SK-N-MC (cell line): Measurements from ENCODE around the gene FAM210B.
"Not testable (repeated sequence)": the region's sequence is repeated elsewhere in the genome, so short reads cannot be mapped to it uniquely, and the experiment has no call there.

Source experiments
- DNase-seq: peaks from one replicate; pipeline ENCODE4 v3.0.0-alpha.2; 2011; ENCODE audit warnings: low read depth, low spot score
- H3K27ac ChIP-seq: fragments of 200-600 bp; sonication (generic); 2 replicates; pipeline ENCODE4 v1.5.1; 2016; ENCODE audit warnings: mixed run types
- H3K36me3 ChIP-seq: fragments of 200-600 bp; sonication (generic); 2 replicates; pipeline ENCODE4 v1.6.1; 2017; ENCODE audit warnings: antibody characterized with exemption, low read length, mixed read lengths; ENCODE audit not compliant: insufficient read depth
- H3K4me3 ChIP-seq: fragments of 200-600 bp; sonication (generic); 2 replicates; pipeline ENCODE4 v1.5.1; 2016
- H3K9ac ChIP-seq: fragments of 200-600 bp; sonication (generic); 2 replicates; pipeline ENCODE4 v1.8.0; 2017; ENCODE audit warnings: mixed run types, mixed read lengths; ENCODE audit not compliant: insufficient read length
- H3K9me3 ChIP-seq: fragments of 200-600 bp; sonication (generic); 2 replicates; pipeline ENCODE4 v1.6.1; 2017; ENCODE audit warnings: low read depth, mild to moderate bottlenecking, antibody characterized with exemption, low read length, moderate library complexity, mixed read lengths
- EZH2 ChIP-seq: fragments of 200-600 bp; sonication (generic); IDR thresholded peaks from one replicate; pipeline ENCODE4 v1.6.1; 2017; ENCODE audit warnings: antibody characterized with exemption
- FOXP2 ChIP-seq: optimal IDR thresholded peaks from 2 replicates; pipeline ENCODE3; 2011; ENCODE audit warnings: mild to moderate bottlenecking, moderate library complexity; ENCODE audit not compliant: insufficient read depth; ENCODE audit errors: extremely low read length, control extremely low read depth
- POLR2AphosphoS5 ChIP-seq: IDR thresholded peaks from 2 replicates; pipeline ENCODE4 v1.6.1; 2012; ENCODE audit warnings: mild to moderate bottlenecking, low read depth, low read length, borderline replicate concordance

FAM210B gene, protein sequence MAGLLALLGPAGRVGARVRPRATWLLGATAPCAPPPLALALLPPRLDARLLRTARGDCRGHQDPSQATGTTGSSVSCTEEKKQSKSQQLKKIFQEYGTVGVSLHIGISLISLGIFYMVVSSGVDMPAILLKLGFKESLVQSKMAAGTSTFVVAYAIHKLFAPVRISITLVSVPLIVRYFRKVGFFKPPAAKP

DNA sequence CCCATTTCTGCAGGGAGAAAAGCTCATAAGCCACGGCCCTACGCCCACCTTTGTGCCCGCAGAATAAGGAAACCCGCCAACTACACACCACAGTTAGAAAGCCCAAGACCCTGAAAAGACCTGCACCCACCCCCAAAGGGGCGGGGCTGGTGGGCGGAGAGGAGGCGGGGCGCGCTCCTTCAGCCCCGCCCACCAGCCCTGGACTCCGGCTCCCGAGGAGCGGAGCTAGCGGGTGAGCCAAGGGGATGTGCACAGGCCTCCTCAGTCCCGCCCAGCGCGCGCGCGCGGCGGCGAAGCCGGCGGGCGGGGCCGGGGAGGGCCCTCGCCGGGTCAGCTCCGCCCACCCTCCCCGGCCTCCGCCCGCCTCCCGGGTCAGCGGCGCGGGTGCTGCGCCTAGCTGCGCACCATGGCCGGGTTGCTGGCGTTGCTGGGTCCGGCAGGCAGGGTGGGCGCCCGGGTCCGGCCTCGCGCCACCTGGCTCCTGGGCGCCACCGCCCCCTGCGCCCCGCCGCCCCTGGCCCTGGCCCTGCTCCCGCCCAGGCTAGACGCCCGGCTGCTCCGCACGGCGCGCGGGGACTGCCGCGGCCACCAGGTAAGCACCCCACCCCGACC is at the start of gene FAM210B:
Gene FAM210B, plus strand, starts transcription at position 375 of the 612 bp plus-strand sequence. Its CDS starts 32 bp downstream, at position 407.
- no peak for DNase-seq
- Histone ChIP-seq H3K36me3 (no peaks in the 10 kb centered on the region), H3K4me3 (peak within 1 kb of the TSS; percentile 78), H3K27ac (no peak within 1 kb of the TSS), H3K9me3 (no peaks in the 10 kb centered on the region), H3K9ac (peak within 1 kb of the TSS; percentile 60)
- TF ChIP-seq FOXP2 = no peak

DNA sequence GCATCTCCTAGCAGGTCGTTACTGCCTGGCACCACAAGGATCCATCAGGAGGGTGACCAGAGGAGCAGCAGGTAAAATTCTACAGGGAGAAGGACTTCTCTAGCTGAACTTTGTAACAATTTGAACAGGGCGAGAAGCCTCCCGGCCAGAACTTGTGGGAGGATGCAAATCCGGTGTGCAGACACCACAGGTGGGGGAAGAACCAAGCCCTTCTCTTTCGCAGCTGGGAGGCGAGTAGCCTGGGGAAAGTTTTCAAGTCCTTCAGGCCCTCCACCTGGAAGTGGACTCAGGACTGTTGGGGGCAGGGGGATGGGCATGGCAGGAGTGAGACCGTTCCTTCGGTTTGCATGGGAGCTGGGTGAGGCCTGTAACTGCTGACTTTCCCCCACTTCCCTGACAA is 42.7 kb upstream of the FAM210B start:
- no peak for TF ChIP-seq EZH2
- TF ChIP-seq FOXP2 = no peak
- TF ChIP-seq POLR2AphosphoS5 = no peak
- no peak overlapping the region for H3K27ac ChIP-seq
- H3K9ac ChIP-seq = no peak overlapping the region
- no peaks in the 10 kb centered on the region for H3K36me3 ChIP-seq
- H3K4me3 ChIP-seq = no peak overlapping the region
- no peak for DNase-seq
- H3K9me3 ChIP-seq = no peaks in the 10 kb centered on the region

DNA sequence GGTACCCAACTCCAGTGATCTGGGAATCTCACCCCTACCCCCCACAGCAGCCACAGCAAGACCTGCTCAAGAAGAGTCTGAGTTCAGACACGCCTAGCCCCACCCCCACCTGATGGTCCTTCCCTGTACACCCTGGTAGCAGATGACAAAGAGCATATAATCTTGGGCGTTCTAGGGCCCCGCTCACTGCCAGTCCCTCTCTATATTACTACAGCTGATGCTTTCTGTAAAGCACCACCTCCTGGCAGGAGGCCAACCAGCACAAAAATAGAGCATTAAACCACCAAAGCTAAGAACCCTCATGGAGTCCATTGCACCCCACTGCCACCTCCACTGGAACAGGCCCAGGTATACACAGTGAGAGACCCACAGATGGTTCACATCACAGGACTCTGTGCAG is 42.3 kb upstream of the FAM210B start:
- no peak for DNase-seq
- Histone ChIP-seq H3K27ac (no peak overlapping the region), H3K9me3 (no peaks in the 10 kb centered on the region), H3K4me3 (no peak overlapping the region), H3K36me3 (no peaks in the 10 kb centered on the region), H3K9ac (no peak overlapping the region)
- TF ChIP-seq FOXP2 (no peak), EZH2 (no peak), POLR2AphosphoS5 (no peak)

DNA sequence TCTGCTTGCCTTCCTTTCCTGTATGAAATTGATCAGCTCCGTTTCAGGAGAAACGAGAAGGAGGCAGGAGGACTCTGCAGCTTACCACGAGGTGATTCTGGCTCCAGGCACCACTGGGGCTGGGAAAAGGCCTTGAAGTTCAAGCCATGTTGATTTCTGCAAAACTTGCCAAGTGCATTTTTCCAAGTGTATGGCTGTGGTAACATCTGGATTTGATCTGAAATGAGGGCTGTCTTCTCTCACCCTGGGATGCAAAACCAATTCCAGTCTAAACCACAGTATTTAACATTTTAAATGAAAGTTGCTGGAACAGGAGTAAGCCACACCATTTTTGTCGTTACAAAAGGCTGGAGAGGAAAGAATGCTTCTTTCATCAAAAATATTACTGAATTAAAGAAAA is 36.1 kb upstream of the FAM210B start:
- Histone ChIP-seq H3K9ac (no peak overlapping the region), H3K36me3 (no peaks in the 10 kb centered on the region), H3K9me3 (no peaks in the 10 kb centered on the region), H3K4me3 (no peak overlapping the region), H3K27ac (no peak overlapping the region)
- no peak for DNase-seq
- TF ChIP-seq FOXP2 = no peak
- TF ChIP-seq EZH2 = no peak
- TF ChIP-seq POLR2AphosphoS5 = no peak

DNA sequence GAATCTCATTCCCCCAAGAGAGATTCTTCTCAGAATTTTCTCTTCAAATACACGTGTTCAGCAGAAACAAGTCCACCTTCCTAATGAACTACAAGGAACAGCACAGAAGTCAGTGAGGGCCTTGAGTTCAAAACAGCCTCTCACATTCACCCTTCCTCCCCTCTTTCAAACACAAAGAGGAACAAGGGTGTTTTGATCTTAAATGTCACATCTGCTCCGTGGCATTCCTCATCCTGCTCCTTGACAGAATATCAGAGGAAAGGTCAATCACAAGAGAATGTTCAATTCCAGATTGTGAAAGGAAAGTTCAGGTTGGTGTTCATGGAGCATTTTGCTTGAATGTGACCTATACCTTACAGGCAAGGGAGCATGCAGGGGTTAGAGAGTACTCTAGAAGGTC is 35.6 kb upstream of the FAM210B start:
- Histone ChIP-seq H3K9me3 (no peaks in the 10 kb centered on the region), H3K9ac (no peak overlapping the region), H3K27ac (no peak overlapping the region), H3K36me3 (no peaks in the 10 kb centered on the region), H3K4me3 (no peak overlapping the region)
- no peak for TF ChIP-seq FOXP2
- no peak for TF ChIP-seq POLR2AphosphoS5
- DNase-seq = no peak

DNA sequence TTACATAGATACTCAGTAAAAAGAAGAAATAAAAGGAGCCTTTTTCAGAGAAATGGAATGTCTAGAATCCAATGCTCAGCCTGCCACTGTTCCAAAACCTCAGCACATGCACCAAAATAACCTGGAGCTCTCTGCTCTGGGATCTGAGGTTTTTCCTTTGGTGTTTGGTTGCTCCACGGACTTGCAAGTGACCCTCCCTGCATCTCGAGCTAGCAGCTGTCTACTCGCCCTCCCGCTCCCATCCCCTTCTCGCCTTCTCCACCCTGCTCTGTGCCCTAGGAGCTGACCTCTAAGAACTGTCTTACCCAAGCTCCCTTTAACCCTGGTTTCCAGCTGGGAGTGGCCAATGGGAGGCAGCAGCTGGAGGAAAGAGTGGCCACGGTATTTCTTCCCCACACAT is 35.1 kb upstream of the FAM210B start:
- Histone ChIP-seq H3K27ac (no peak overlapping the region), H3K4me3 (no peak overlapping the region), H3K9ac (no peak overlapping the region), H3K9me3 (no peaks in the 10 kb centered on the region), H3K36me3 (no peaks in the 10 kb centered on the region)
- TF ChIP-seq EZH2 (no peak), FOXP2 (no peak), POLR2AphosphoS5 (no peak)
- no peak for DNase-seq

DNA sequence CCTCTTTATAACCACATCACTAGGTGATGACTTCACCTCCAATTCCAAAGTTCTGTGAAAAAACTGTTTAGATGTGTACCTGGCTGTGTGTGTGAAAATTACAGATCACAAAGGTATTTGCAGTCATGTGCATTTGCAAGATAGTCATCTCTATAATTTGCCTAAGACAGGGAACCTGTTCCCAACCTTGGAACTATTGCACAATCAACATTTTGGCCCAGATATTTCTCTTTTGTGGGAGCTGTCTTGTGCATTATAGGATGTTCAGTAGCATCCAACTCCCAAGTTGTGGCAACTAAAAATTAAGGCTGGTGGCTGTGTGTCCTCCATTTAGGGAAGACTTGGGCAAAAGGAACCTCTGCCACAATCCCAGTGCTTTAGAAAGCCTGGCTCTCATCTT is 34.0 kb upstream of the FAM210B start:
- no peak overlapping the region for H3K4me3 ChIP-seq
- no peaks in the 10 kb centered on the region for H3K9me3 ChIP-seq
- H3K27ac ChIP-seq = no peak overlapping the region
- TF ChIP-seq EZH2 (no peak), FOXP2 (no peak), POLR2AphosphoS5 (no peak)
- H3K9ac ChIP-seq = no peak overlapping the region
- H3K36me3 ChIP-seq = no peaks in the 10 kb centered on the region
- no peak for DNase-seq

DNA sequence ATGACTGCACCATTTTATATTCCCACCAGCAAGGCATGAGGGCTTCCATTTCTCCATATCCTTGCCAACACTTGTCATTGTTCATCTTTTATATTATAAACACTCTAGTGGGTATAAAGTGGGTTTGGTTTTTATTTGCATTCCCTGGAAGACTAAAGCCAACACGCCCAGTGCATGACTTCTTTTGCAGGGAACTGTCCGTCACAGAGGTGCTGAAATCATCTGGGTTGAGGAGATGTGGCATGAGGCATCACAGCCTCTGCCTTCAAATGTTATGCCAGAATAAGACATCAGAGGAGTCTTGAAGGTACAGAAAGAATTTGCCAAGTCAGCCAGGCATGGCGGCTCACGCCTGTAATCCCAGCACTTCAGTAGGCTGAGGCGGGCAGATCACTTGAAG is 29.9 kb upstream of the FAM210B start:
- H3K36me3 ChIP-seq = no peaks in the 10 kb centered on the region
- H3K4me3 ChIP-seq = no peak overlapping the region
- no peak for TF ChIP-seq FOXP2
- no peak for TF ChIP-seq POLR2AphosphoS5
- no peak for TF ChIP-seq EZH2
- no peak overlapping the region for H3K27ac ChIP-seq
- no peak overlapping the region for H3K9ac ChIP-seq
- no peaks in the 10 kb centered on the region for H3K9me3 ChIP-seq
- DNase-seq = no peak

DNA sequence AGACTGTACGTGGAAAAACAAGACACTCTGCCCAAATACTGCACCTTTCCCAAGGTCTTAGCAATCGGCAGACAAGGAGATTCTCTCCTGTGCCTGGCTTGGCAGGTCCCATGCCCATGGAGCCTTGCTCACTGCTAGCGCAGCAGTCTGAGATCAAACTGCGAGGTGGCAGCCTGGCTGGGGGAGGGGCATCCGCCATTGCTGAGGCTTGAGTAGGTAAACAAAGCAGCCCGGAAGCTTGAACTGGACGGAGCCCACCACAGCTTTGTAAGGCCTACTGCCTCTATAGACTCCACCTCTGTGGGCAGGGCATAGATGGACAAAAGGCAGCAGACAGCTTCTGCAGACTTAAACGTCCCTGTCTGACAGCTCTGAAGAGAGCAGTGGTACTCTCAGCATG is 22.1 kb upstream of the FAM210B start:
- not testable (repeated sequence) for H3K9ac ChIP-seq, H3K9me3 ChIP-seq, DNase-seq, H3K36me3 ChIP-seq, H3K4me3 ChIP-seq, H3K27ac ChIP-seq

DNA sequence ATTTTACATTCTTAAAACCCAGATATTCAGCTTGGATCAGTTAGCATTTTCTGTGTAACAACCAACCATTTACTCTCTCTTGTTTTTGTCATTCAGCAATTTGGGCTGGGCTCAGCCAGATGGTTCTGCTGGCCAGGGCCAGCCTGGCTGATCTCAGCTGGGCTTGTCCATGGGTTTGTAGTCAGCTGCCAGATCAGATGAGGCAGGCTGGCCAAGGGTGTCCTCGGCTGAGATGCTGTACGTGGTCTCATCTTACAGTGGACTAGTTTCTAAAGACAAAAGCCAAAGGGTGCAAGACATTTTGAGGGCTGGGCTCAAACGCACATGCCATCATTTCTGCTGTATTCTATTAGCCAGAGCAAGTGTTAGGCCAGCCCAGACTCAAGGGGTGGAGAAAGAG is 16.0 kb upstream of the FAM210B start:
- no peak for DNase-seq
- Histone ChIP-seq H3K9ac (no peak overlapping the region), H3K27ac (no peak overlapping the region), H3K9me3 (no peaks in the 10 kb centered on the region), H3K4me3 (no peak overlapping the region), H3K36me3 (no peaks in the 10 kb centered on the region)
- no peak for TF ChIP-seq POLR2AphosphoS5
- no peak for TF ChIP-seq EZH2
- no peak for TF ChIP-seq FOXP2
